GM23338 (cell line): ENCODE results near the gene IGSF8. TPM values are rescaled to one million over a fixed set of nuclear protein-coding genes. Genes with fewer than 3 reads are reported as not detected.
A peak's percentile ranks its signal among the peaks of the same experiment; 100 is the strongest.

Experiments used
- ATAC-seq: fragments of 200-7000 bp; cut with Tn5 transposase; 3 replicates; pipeline ENCODE4 v1.9.1; 2020
- DNase-seq: peaks from one replicate; pipeline ENCODE4 v3.0.0-alpha.2; 2015; ENCODE audit warnings: low spot score
- H2AFZ ChIP-seq: fragments of 200-600 bp; sonication (generic); 2 replicates; pipeline ENCODE4 v1.8.0; 2016; ENCODE audit warnings: antibody characterized with exemption, mild to moderate bottlenecking, moderate library complexity
- H3F3A ChIP-seq: fragments of 200-600 bp; sonication (generic); replicated peaks from 2 replicates; pipeline ENCODE4 v1.8.0; 2017; ENCODE audit warnings: antibody characterized with exemption, mixed run types, low read depth
- H3K27ac ChIP-seq: fragments of 200-600 bp; sonication (generic); 2 replicates; pipeline ENCODE4 v1.6.1; 2016; ENCODE audit warnings: low read depth
- H3K27me3 ChIP-seq: fragments of 200-600 bp; sonication (generic); 2 replicates; pipeline ENCODE4 v1.8.0; 2016; ENCODE audit warnings: mild to moderate bottlenecking, mixed run types, moderate library complexity; ENCODE audit not compliant: insufficient read depth
- H3K36me3 ChIP-seq: fragments of 200-600 bp; sonication (generic); 2 replicates; pipeline ENCODE4 v1.8.0; 2016; ENCODE audit warnings: mild to moderate bottlenecking; ENCODE audit not compliant: insufficient read depth
- H3K4me1 ChIP-seq: fragments of 200-600 bp; sonication (generic); 2 replicates; pipeline ENCODE4 v1.8.0; 2016; ENCODE audit warnings: mild to moderate bottlenecking, moderate library complexity; ENCODE audit not compliant: insufficient read depth
- H3K4me2 ChIP-seq: fragments of 200-600 bp; sonication (generic); 2 replicates; pipeline ENCODE4 v1.7.1; 2017; ENCODE audit warnings: mixed run types
- H3K4me3 ChIP-seq: fragments of 200-600 bp; sonication (generic); 2 replicates; pipeline ENCODE4 v1.6.1; 2016; ENCODE audit warnings: mixed run types
- H3K79me2 ChIP-seq: fragments of 200-600 bp; sonication (generic); replicated peaks from 2 replicates; pipeline ENCODE4 v1.8.0; 2017; ENCODE audit warnings: mild to moderate bottlenecking; ENCODE audit not compliant: insufficient read depth
- H3K9me2 ChIP-seq: fragments of 200-600 bp; sonication (generic); 2 replicates; pipeline ENCODE4 v1.8.0; 2017; ENCODE audit not compliant: insufficient read depth
- H4K20me1 ChIP-seq: fragments of 200-600 bp; sonication (generic); replicated peaks from 2 replicates; pipeline ENCODE4 v1.8.0; 2017; ENCODE audit warnings: mild to moderate bottlenecking; ENCODE audit not compliant: insufficient read depth
- H3K27ac Mint-ChIP-seq: 2 replicates; pipeline ENCODE4 v1.8.0; 2020; ENCODE audit warnings: inconsistent platforms, mild to moderate bottlenecking, moderate library complexity, mixed read lengths
- H3K27me3 Mint-ChIP-seq: 3 replicates; pipeline ENCODE4 v1.8.0; 2022; ENCODE audit warnings: low read depth, mild to moderate bottlenecking, moderate library complexity, mixed read lengths, inconsistent platforms; ENCODE audit not compliant: insufficient read depth, poor library complexity
- H3K36me3 Mint-ChIP-seq: 3 replicates; pipeline ENCODE4 v1.8.0; 2021; ENCODE audit warnings: low read depth, mild to moderate bottlenecking, inconsistent platforms, moderate library complexity, mixed read lengths
- H3K4me1 Mint-ChIP-seq: 3 replicates; pipeline ENCODE4 v1.8.0; 2020; ENCODE audit warnings: mild to moderate bottlenecking, inconsistent platforms, mixed read lengths
- H3K4me3 Mint-ChIP-seq: 3 replicates; pipeline ENCODE4 v1.8.0; 2021; ENCODE audit warnings: moderate library complexity, mild to moderate bottlenecking, inconsistent platforms, mixed read lengths
- H3K9me3 Mint-ChIP-seq: 3 replicates; pipeline ENCODE4 v1.8.0; 2020; ENCODE audit warnings: moderate library complexity, mild to moderate bottlenecking, inconsistent platforms, mixed read lengths
- CREB1 ChIP-seq: fragments of 250-450 bp; sonication (Bioruptor Pico); IDR thresholded peaks from 2 replicates; pipeline ENCODE4 v1.5.0; 2020; ENCODE audit warnings: low read depth, mild to moderate bottlenecking, moderate library complexity
- CTCF ChIP-seq, 2 experiments: fragments of 200-600 bp in 1 of 2; sonication (generic) in 1 of 2; conservative IDR thresholded peaks; 2 replicates each; pipeline versions ENCODE4 v1.5.1 to v1.6.1; 2016 to 2017; ENCODE audit warnings: antibody characterized with exemption in 2 of 2, low read depth in 2 of 2, mild to moderate bottlenecking in 2 of 2, moderate library complexity in 1 of 2
- ETS1 ChIP-seq: IDR thresholded peaks from 2 replicates; pipeline ENCODE4 v1.6.1; 2016; ENCODE audit warnings: antibody characterized with exemption
- EZH2 ChIP-seq: fragments of 200-600 bp; sonication (generic); IDR thresholded peaks from one replicate; pipeline ENCODE4 v1.8.0; 2017; ENCODE audit warnings: antibody characterized with exemption, mild to moderate bottlenecking, low read depth; ENCODE audit not compliant: unreplicated experiment
- EZH2phosphoT487 ChIP-seq: fragments of 200-600 bp; sonication (generic); IDR thresholded peaks from one replicate; pipeline ENCODE4 v1.8.1; 2018; ENCODE audit warnings: antibody characterized with exemption; ENCODE audit not compliant: unreplicated experiment
- JUNB ChIP-seq: IDR thresholded peaks from one replicate; pipeline ENCODE4 v1.6.1; 2016; ENCODE audit warnings: antibody characterized with exemption; ENCODE audit not compliant: unreplicated experiment
- NANOG ChIP-seq: IDR thresholded peaks from 2 replicates; pipeline ENCODE4 v1.6.1; 2016; ENCODE audit warnings: antibody characterized with exemption, borderline replicate concordance
- POLR2AphosphoS5 ChIP-seq: IDR thresholded peaks from 2 replicates; pipeline ENCODE4 v1.6.1; 2016; ENCODE audit warnings: antibody characterized with exemption, low read depth
- REST ChIP-seq: IDR thresholded peaks from one replicate; pipeline ENCODE4 v1.6.1; 2018; ENCODE audit warnings: antibody characterized with exemption; ENCODE audit not compliant: unreplicated experiment
- STAT1 ChIP-seq: IDR thresholded peaks from one replicate; pipeline ENCODE4 v1.6.1; 2016; ENCODE audit warnings: antibody characterized with exemption; ENCODE audit not compliant: unreplicated experiment
- ZNF114 ChIP-seq: fragments of 250-450 bp; sonication (Bioruptor Pico); IDR thresholded peaks from 2 replicates; pipeline ENCODE4 v1.5.0; 2020; ENCODE audit warnings: mild to moderate bottlenecking, moderate library complexity
- ZNF331 ChIP-seq: fragments of 250-450 bp; sonication (Bioruptor Pico); IDR thresholded peaks from 2 replicates; pipeline ENCODE4 v1.5.0; 2020; ENCODE audit warnings: low read depth, mild to moderate bottlenecking, moderate library complexity
- ZNF462 ChIP-seq: fragments of 250-450 bp; sonication (Bioruptor Pico); IDR thresholded peaks from 2 replicates; pipeline ENCODE4 v1.5.0; 2020; ENCODE audit warnings: mild to moderate bottlenecking, moderate library complexity
- polyA plus RNA-seq: library from polyadenylated mRNA; unstranded; fragments of >200 nt; fragmentation: Nextera tagmentation; extraction: Ambion mirVana; gene quantifications from 2 replicates; pipeline ENCODE4 v1.2.1, GENCODE V29; 2016
- total RNA-seq: library from RNA; depleted of rRNA; stranded (reverse); fragments of >200 nt; shearing (Covaris generic); gene quantifications from 2 replicates; pipeline ENCODE4 v1.2.3, GENCODE V29; 2014

Gene IGSF8
- total and polyA plus RNA-seq, 2 experiments from 2014 or later = 38.4 to 120 TPM

GRCh38 chr1:160076295-160076694, 22.1 kb downstream of the IGSF8 start:
- Histone ChIP-seq H3K79me2 (no peaks in the 10 kb centered on the region), H3K4me3 (no peak overlapping the region), H3K36me3 (no peaks in the 10 kb centered on the region), H3K4me1 (peaks cover 1% of the 10 kb centered on the region), H3K27me3 (peaks cover 46% of the 10 kb centered on the region), H2AFZ (0 out of 2 replicates have a peak overlapping the region, but pooled peaks have one; percentile 35), H3K27ac (no peak overlapping the region), H3K9me2 (no peaks in the 10 kb centered on the region), H3F3A (peaks cover 2% of the 10 kb centered on the region; the same call in 1 of the 2 replicates), H3K4me2 (no peak overlapping the region), H4K20me1 (no peaks in the 10 kb centered on the region)
- Mint-ChIP-seq H3K36me3 (no peaks in the 10 kb centered on the region), H3K27ac (no peak overlapping the region), H3K27me3 (peaks cover 6% of the 10 kb centered on the region), H3K4me1 (peaks cover 2% of the 10 kb centered on the region; the same call in 2 of the 3 replicates), H3K9me3 (no peaks in the 10 kb centered on the region), H3K4me3 (no peak overlapping the region)
- DNase-seq = no peak
- TF ChIP-seq ZNF462 (CRISPR knock-in tag) (no peak), JUNB (no peak), NANOG (no peak), STAT1 (no peak), POLR2AphosphoS5 (no peak), REST (no peak), CTCF (conservative IDR thresholded peaks at IDR 0.05; ENCODE audit: low read depth in 2 of 2) (no peak), ETS1 (no peak), CREB1 (no peak), EZH2 (no peak), EZH2phosphoT487 (no peak), ZNF331 (CRISPR knock-in tag) (no peak), ZNF114 (CRISPR knock-in tag) (no peak)
- no peak for ATAC-seq
